K562 (cell line): ENCODE results near the gene KLHL15. TPM values are rescaled to one million over a fixed set of nuclear protein-coding genes. Genes with fewer than 3 reads are reported as not detected.
A peak's percentile ranks its signal among the peaks of the same experiment; 100 is the strongest.

ENCODE experiments used
- ATAC-seq: fragments of 200-7000 bp; cut with Tn5 transposase; 3 replicates; pipeline ENCODE4 v1.9.1; 2020; ENCODE audit warnings: moderate library complexity
- BruUV-seq: library from RNA; stranded (reverse); fragments of 400-500 nt; replicated peaks from 2 replicates; lab custom pipeline; 2021; lab: Mats Ljungman, UMichigan
- CTCF ChIA-PET: fragments of 300-600 bp; formaldehyde crosslinking; extraction: SDS; loops from one replicate; lab custom pipeline; 2021; ENCODE audit warnings: low intra/inter-chr PET ratio; lab: Yijun Ruan, JAX
- POLR2A ChIA-PET: fragments of 300-600, 350-650 bp; sonication (Branson Sonifier 250); formaldehyde crosslinking; extraction: SDS; loops from one replicate; lab custom pipeline; 2021; ENCODE audit warnings: antibody characterized with exemption, inconsistent platforms; lab: Yijun Ruan, JAX
- DNase-seq, 4 experiments: peaks; one replicate each; pipeline versions ENCODE4 v3.0.0 to v3.0.0-alpha.2; 2011 to 2018; ENCODE audit warnings: low spot score in 3 of 4, mixed read lengths in 3 of 4; ENCODE audit errors: extremely low read depth in 1 of 4
- FAIRE-seq: peaks from 2 replicates; lab custom pipeline; 2011; peaks lifted over from hg19 to GRCh38; lab: Jason Lieb, UNC
- H2AFZ ChIP-seq: 2 replicates; pipeline ENCODE4 v1.6.0; 2011; ENCODE audit warnings: low read depth, low read length, control low read depth, inconsistent platforms
- H3K27ac ChIP-seq: fragments of 200-600 bp; 3 replicates; pipeline ENCODE4 v1.8.0; 2011; ENCODE audit warnings: low read depth, mild to moderate bottlenecking, control low read depth, inconsistent platforms, low read length, moderate library complexity, mixed read lengths; ENCODE audit errors: extremely low read depth
- H3K27me3 ChIP-seq, 2 experiments: fragments of 300-600 bp in 1 of 2; 2 replicates in 1 of 2; 3 replicates in 1 of 2; pipeline versions ENCODE4 v1.6.0 to v1.8.0; 2011; ENCODE audit warnings: inconsistent platforms in 2 of 2, low read length in 2 of 2, mild to moderate bottlenecking in 1 of 2, mixed read lengths in 1 of 2, moderate library complexity in 1 of 2; ENCODE audit not compliant: control insufficient read depth in 2 of 2, insufficient read depth in 2 of 2
- H3K36me3 ChIP-seq: fragments of 300-600 bp; 3 replicates; pipeline ENCODE4 v1.8.0; 2011; ENCODE audit warnings: mild to moderate bottlenecking, low read length, inconsistent platforms; ENCODE audit not compliant: control insufficient read depth, insufficient read depth
- H3K4me1 ChIP-seq, 2 experiments: fragments of 200-600 bp in 1 of 2; replicated peaks in 1 of 2; 2 replicates in 1 of 2; 3 replicates in 1 of 2; pipeline versions ENCODE4 v1.5.1 to v1.8.0; 2011; ENCODE audit warnings: inconsistent platforms in 2 of 2, low read length in 2 of 2, mild to moderate bottlenecking in 1 of 2, mixed read lengths in 1 of 2, moderate library complexity in 1 of 2; ENCODE audit not compliant: control insufficient read depth in 2 of 2, insufficient read depth in 2 of 2
- H3K4me2 ChIP-seq: 2 replicates; pipeline ENCODE4 v1.6.1; 2011; ENCODE audit warnings: low read length, control low read depth, inconsistent platforms, mixed read lengths; ENCODE audit not compliant: insufficient read depth
- H3K4me3 ChIP-seq: fragments of 200-600 bp; sonication (generic), shearing (Covaris generic); 2 replicates; pipeline ENCODE4 v1.5.1; 2016; ENCODE audit warnings: control low read depth, inconsistent platforms
- H3K79me2 ChIP-seq: fragments of 200-600 bp; 3 replicates; pipeline ENCODE4 v1.8.0; 2011; ENCODE audit warnings: low read length, inconsistent platforms; ENCODE audit not compliant: control insufficient read depth, insufficient read depth
- H3K9ac ChIP-seq, 2 experiments: 2 replicates each; pipeline versions ENCODE4 v1.6.0 to v1.6.1; 2011; ENCODE audit warnings: low read depth in 2 of 2, low read length in 2 of 2, control low read depth in 1 of 2, inconsistent platforms in 1 of 2, mild to moderate bottlenecking in 1 of 2, mixed read lengths in 1 of 2; ENCODE audit not compliant: insufficient read depth in 1 of 2
- H3K9me1 ChIP-seq: one replicate; pipeline ENCODE4 v1.6.0; 2011; ENCODE audit warnings: inconsistent platforms, mild to moderate bottlenecking, low read length, moderate library complexity; ENCODE audit not compliant: control insufficient read depth, insufficient read depth
- H3K9me3 ChIP-seq: replicated peaks from 2 replicates; pipeline ENCODE4 v1.5.1; 2011; ENCODE audit warnings: low read depth, low read length, inconsistent platforms; ENCODE audit not compliant: control insufficient read depth, insufficient read depth
- H4K20me1 ChIP-seq: replicated peaks from 2 replicates; pipeline ENCODE4 v1.6.1; 2011; ENCODE audit warnings: low read length, inconsistent platforms, mixed read lengths; ENCODE audit not compliant: control insufficient read depth, insufficient read depth
- CBFA2T3 ChIP-seq: fragments of 450-650 bp; IDR thresholded peaks from 2 replicates; pipeline ENCODE4 v1.6.1; 2017
- DMBX1 ChIP-seq: fragments of 250-450 bp; sonication (Bioruptor Pico); IDR thresholded peaks from 2 replicates; pipeline ENCODE4 v1.8.0; 2022; ENCODE audit warnings: inconsistent platforms, mild to moderate bottlenecking, moderate library complexity, borderline replicate concordance
- HDGF ChIP-seq: fragments of 450-650 bp; IDR thresholded peaks from 2 replicates; pipeline ENCODE4 v1.6.1; 2016
- KLF16 ChIP-seq: IDR thresholded peaks from 2 replicates; pipeline ENCODE4 v1.6.1; 2016; ENCODE audit warnings: antibody characterized with exemption
- MAFK ChIP-seq: IDR thresholded peaks from 2 replicates; pipeline ENCODE4 v1.6.1; 2011; ENCODE audit warnings: low read length, improper control_type of control experiment
- MEIS2 ChIP-seq: fragments of 450-650 bp; IDR thresholded peaks from 2 replicates; pipeline ENCODE4 v1.6.1; 2014; ENCODE audit warnings: mild to moderate bottlenecking; ENCODE audit not compliant: partially characterized antibody
- PPARD ChIP-seq: fragments of 250-450 bp; sonication (Bioruptor Pico); IDR thresholded peaks from 2 replicates; pipeline ENCODE4 v1.8.0; 2022; ENCODE audit warnings: inconsistent platforms, mild to moderate bottlenecking, moderate library complexity
- PTRF ChIP-seq: fragments of 450-650 bp; IDR thresholded peaks from 2 replicates; pipeline ENCODE4 v1.6.1; 2016; ENCODE audit warnings: mild to moderate bottlenecking, missing genetic modification characterization, missing compliant biosample characterization
- TAL1 ChIP-seq: fragments of 450-650 bp; IDR thresholded peaks from 2 replicates; pipeline ENCODE4 v1.6.1; 2016; ENCODE audit warnings: mild to moderate bottlenecking
- ZNF609 ChIP-seq: sonication (generic); formaldehyde crosslinking; IDR thresholded peaks from 2 replicates; pipeline ENCODE4 v1.8.1; 2023; ENCODE audit warnings: missing genetic modification reagents, mild to moderate bottlenecking, borderline replicate concordance
- WGBS: fragments of 100-300 bp; shearing (Covaris generic); methylation state at CpG from one replicate; pipeline ENCODE4 v1.1.6; 2016; ENCODE audit warnings: low coverage, mixed read lengths; ENCODE audit not compliant: insufficient coverage; ENCODE audit errors: missing lambda C conversion rate; 5-methylcytosine and 5-hydroxymethylcytosine counted together
- in situ Hi-C: fragments of 300-500 bp; cut with MboI; formaldehyde crosslinking; loops from 4 replicates; pipeline ENCODE4 v1.15.0; 2018; ENCODE audit warnings: inconsistent platforms, mixed read lengths
- intact Hi-C: fragments of 100-400 bp; cut with micrococcal nuclease; formaldehyde crosslinking; loops from 2 replicates; pipeline ENCODE4 v1.14.2; 2022
- polyA plus RNA-seq, 8 experiments: library from polyadenylated mRNA; depleted of rRNA in 4 of 8; stranded (reverse) in 5 of 8; unstranded in 3 of 8; fragments of >200 nt; fragmentation: Nextera tagmentation in 2 of 8; fragmentation: Illumina TruSeq in 1 of 8; extraction: Ambion mirVana in 2 of 8; extraction: Trizol in 1 of 8; gene quantifications; 2 replicates each; pipeline versions ENCODE4 v1.2.1 to v1.2.3, GENCODE V29; 2011 to 2014; ENCODE audit warnings: inconsistent platforms in 1 of 8, missing spikeins in 1 of 8
- total RNA-seq, 7 experiments: library from RNA; depleted of rRNA in 6 of 7; stranded (reverse); fragments of >200 nt in 6 of 7; fragmentation: Illumina TruSeq in 2 of 7; extraction: Trizol in 2 of 7; gene quantifications; 2 replicates each; pipeline versions ENCODE4 v1.2.1 to v1.2.3, GENCODE V29; 2011 to 2021; ENCODE audit warnings: low replicate concordance in 1 of 7

The KLHL15 gene
- total and polyA plus RNA-seq, 9 of the 15 experiments (the other 6 are each of a cell fraction or from before 2014, with no cell fraction given), result 3.0 to 12.4 (median 7.6) TPM

GRCh38 chrX:23939203-23939602 lies 87.8 kb downstream of the KLHL15 start:
- FAIRE-seq (no peak), ATAC-seq (no peak), DNase-seq (no peak)
- BruUV-seq, result no TSS peak
- Histone ChIP-seq H3K27ac (peak overlapping the region; percentile 59; the same call in 1 of the 3 replicates), H3K27me3 (no peaks in the 10 kb centered on the region), H4K20me1 (no peaks in the 10 kb centered on the region), H3K9me3 (no peaks in the 10 kb centered on the region), H2AFZ (peak overlapping the region; percentile 73), H3K9ac (0 out of 4 replicates have a peak overlapping the region, but pooled peaks of 1 of the 2 experiments have one; percentile 9), H3K36me3 (no peaks in the 10 kb centered on the region), H3K4me1 (peaks cover 0 to 11% of the 10 kb centered on the region in 2 experiments; a peak in 3 of 5 replicates)
- ChIA-PET CTCF (no interaction called here), POLR2A (interaction anchor here (1.3 to 1.4 kb wide), 2 partner anchors 14 to 115 kb away, joined by 3 to 5 read pairs; no protein-coding TSS in a partner anchor)
- intact Hi-C loops, result no loop called here
- WGBS, result 8% methylated on average over 1 of the region's 1 CpG
- TF ChIP-seq PTRF, result no peak
- no peak for TF ChIP-seq PPARD
- TF ChIP-seq TAL1, result peak; percentile 31
- TF ChIP-seq MEIS2, result peak; percentile 54
- TF ChIP-seq HDGF, result no peak
- 0 out of 2 replicates have a peak, but pooled peaks have one; percentile 23 for TF ChIP-seq CBFA2T3
- TF ChIP-seq, all 486 proteins: peak for 3
- Histone ChIP-seq H3K79me2 (no peaks in the 10 kb centered on the region), H3K4me2 (no peak overlapping the region), H3K4me3 (no peak overlapping the region), H3K9me1 (no peaks in the 10 kb centered on the region)
- in situ Hi-C loops, result no loop called here

- Histone ChIP-seq H3K4me3 (no peak overlapping the region), H3K36me3 (no peaks in the 10 kb centered on the region), H3K4me1 (peaks cover 0 to 11% of the 10 kb centered on the region in 2 experiments; a peak in 3 of 5 replicates), H3K27ac (peak overlapping the region; percentile 59; the same call in 2 of the 3 replicates), H3K27me3 (no peaks in the 10 kb centered on the region), H3K9ac (peak overlapping the region in 1 of 2 experiments; percentile 24; a peak in 1 of 4 replicates), H4K20me1 (no peaks in the 10 kb centered on the region), H3K4me2 (no peak overlapping the region; the same call in 1 of the 2 replicates), H3K9me1 (no peaks in the 10 kb centered on the region), H3K79me2 (no peaks in the 10 kb centered on the region), H2AFZ (peak overlapping the region; percentile 73), H3K9me3 (no peaks in the 10 kb centered on the region)
- ATAC-seq (peak; percentile 75), DNase-seq (peak in 2 of 4 experiments; percentile 14 to 22), FAIRE-seq (no peak)
- POLR2A ChIA-PET, result interaction anchor here (0.6 to 1.4 kb wide), 3 partner anchors 14 to 115 kb away, joined by 3 to 5 read pairs (median 4); no protein-coding TSS in a partner anchor
- BruUV-seq, result no TSS peak
- WGBS, result 80% methylated on average over 1 of the region's 1 CpG
- CTCF ChIA-PET, result no interaction called here
- in situ Hi-C loops (no loop called here), intact Hi-C loops (no loop called here)
- TF ChIP-seq MAFK (peak; percentile 90), ZNF609 (CRISPR knock-in tag) (no peak), DMBX1 (CRISPR knock-in tag) (no peak), KLF16 (no peak)
These were observed 88.3 kb downstream of the KLHL15 start for GRCh38 chrX:23938690-23939089.
